Mucosa of stomach (tissue), 1 donor: Measurements from ENCODE around the gene RNF141.

Experiments used
- H3K27me3 ChIP-seq: one replicate; pipeline ENCODE4 v1.7.0; 2013; ENCODE audit warnings: mild to moderate bottlenecking, low read length; ENCODE audit not compliant: control insufficient read depth, insufficient read depth
- H3K36me3 ChIP-seq: one replicate; pipeline ENCODE4 v1.7.0; 2013; ENCODE audit warnings: low read length; ENCODE audit not compliant: control insufficient read depth, insufficient read depth
- H3K4me1 ChIP-seq: one replicate; pipeline ENCODE4 v1.7.0; 2013; ENCODE audit warnings: mild to moderate bottlenecking, low read length; ENCODE audit not compliant: control insufficient read depth, insufficient read depth
- H3K4me3 ChIP-seq: one replicate; pipeline ENCODE4 v1.7.0; 2013; ENCODE audit warnings: low read length
- H3K9ac ChIP-seq: one replicate; pipeline ENCODE4 v1.7.0; 2013; ENCODE audit warnings: mild to moderate bottlenecking, low read length, moderate library complexity
- H3K9me3 ChIP-seq: one replicate; pipeline ENCODE4 v1.7.0; 2013; ENCODE audit warnings: mild to moderate bottlenecking, low read length, moderate library complexity; ENCODE audit not compliant: control insufficient read depth
- donor health status: Pancreatic carcinoma.

The RNF141 gene

GRCh38 chr11:10573028-10573427 is 32.0 kb upstream of the RNF141 start:
- Histone ChIP-seq H3K4me1 (no peaks in the 10 kb centered on the region), H3K9ac (no peak overlapping the region), H3K27me3 (no peaks in the 10 kb centered on the region), H3K9me3 (no peaks in the 10 kb centered on the region), H3K4me3 (no peak overlapping the region), H3K36me3 (no peaks in the 10 kb centered on the region)

- H3K9me3 ChIP-seq: no peaks in the 10 kb centered on the region
- H3K36me3 ChIP-seq: no peaks in the 10 kb centered on the region
- H3K9ac ChIP-seq: no peak overlapping the region
- H3K4me3 ChIP-seq: no peak overlapping the region
- H3K4me1 ChIP-seq: no peaks in the 10 kb centered on the region
- H3K27me3 ChIP-seq: no peaks in the 10 kb centered on the region
Observed at GRCh38 chr11:10572533-10572932, 31.5 kb upstream of the RNF141 start.

- no peaks in the 10 kb centered on the region for H3K27me3 ChIP-seq
- H3K9me3 ChIP-seq: no peaks in the 10 kb centered on the region
- no peak within 1 kb of the TSS for H3K9ac ChIP-seq
- H3K36me3 ChIP-seq: no peaks in the 10 kb centered on the region
- no peaks in the 10 kb centered on the region for H3K4me1 ChIP-seq
- H3K4me3 ChIP-seq: no peak within 1 kb of the TSS
Observed at GRCh38 chr11:10568486-10568941, 27.5 kb upstream of the RNF141 start, which contains the start of gene LYVE1. TSS of gene LYVE1 (minus strand) at chr11:10568665. CDS start at chr11:10568532, 133 bp downstream.

- H3K4me1 ChIP-seq: no peaks in the 10 kb centered on the region
- H3K9me3 ChIP-seq: no peaks in the 10 kb centered on the region
- H3K4me3 ChIP-seq: no peak overlapping the region
- H3K27me3 ChIP-seq: no peaks in the 10 kb centered on the region
- no peak overlapping the region for H3K9ac ChIP-seq
- no peaks in the 10 kb centered on the region for H3K36me3 ChIP-seq
Observed at GRCh38 chr11:10567446-10567845, 26.5 kb upstream of the RNF141 start.

GRCh38 chr11:10566257-10566957 is 25.4 kb upstream of the RNF141 start:
- Histone ChIP-seq H3K36me3 (no peaks in the 10 kb centered on the region), H3K4me3 (no peak overlapping the region), H3K9me3 (no peaks in the 10 kb centered on the region), H3K27me3 (no peaks in the 10 kb centered on the region), H3K4me1 (no peaks in the 10 kb centered on the region), H3K9ac (no peak overlapping the region)

GRCh38 chr11:10565493-10565892 is 24.5 kb upstream of the RNF141 start:
- H3K4me1 ChIP-seq: no peaks in the 10 kb centered on the region
- no peak overlapping the region for H3K4me3 ChIP-seq
- H3K36me3 ChIP-seq: no peaks in the 10 kb centered on the region
- no peaks in the 10 kb centered on the region for H3K9me3 ChIP-seq
- H3K27me3 ChIP-seq: no peaks in the 10 kb centered on the region
- H3K9ac ChIP-seq: no peak overlapping the region

GRCh38 chr11:10564696-10565318 is 23.8 kb upstream of the RNF141 start:
- no peaks in the 10 kb centered on the region for H3K27me3 ChIP-seq
- H3K9me3 ChIP-seq: no peaks in the 10 kb centered on the region
- no peak overlapping the region for H3K4me3 ChIP-seq
- no peak overlapping the region for H3K9ac ChIP-seq
- no peaks in the 10 kb centered on the region for H3K4me1 ChIP-seq
- no peaks in the 10 kb centered on the region for H3K36me3 ChIP-seq

GRCh38 chr11:10564030-10564429 is 23.0 kb upstream of the RNF141 start:
- H3K4me1 ChIP-seq: no peaks in the 10 kb centered on the region
- H3K9ac ChIP-seq: no peak overlapping the region

GRCh38 chr11:10561947-10562346 is 21.0 kb upstream of the RNF141 start:
- Histone ChIP-seq H3K9ac (no peak overlapping the region), H3K36me3 (no peaks in the 10 kb centered on the region), H3K9me3 (no peaks in the 10 kb centered on the region), H3K4me3 (no peak overlapping the region), H3K27me3 (no peaks in the 10 kb centered on the region), H3K4me1 (no peaks in the 10 kb centered on the region)

More at GRCh38 chr11:10564030-10564429, 23.0 kb upstream of the RNF141 start:
- H3K4me3 ChIP-seq: no peak overlapping the region
- no peaks in the 10 kb centered on the region for H3K36me3 ChIP-seq
- H3K9me3 ChIP-seq: no peaks in the 10 kb centered on the region
- no peaks in the 10 kb centered on the region for H3K27me3 ChIP-seq

GRCh38 chr11:10561043-10561818 is 20.2 kb upstream of the RNF141 start:
- Histone ChIP-seq H3K9ac (no peak overlapping the region), H3K27me3 (no peaks in the 10 kb centered on the region), H3K4me1 (no peaks in the 10 kb centered on the region), H3K4me3 (no peak overlapping the region), H3K9me3 (no peaks in the 10 kb centered on the region), H3K36me3 (no peaks in the 10 kb centered on the region)

GRCh38 chr11:10558288-10558687 is 17.3 kb upstream of the RNF141 start:
- no peak overlapping the region for H3K9ac ChIP-seq
- no peaks in the 10 kb centered on the region for H3K9me3 ChIP-seq
- no peaks in the 10 kb centered on the region for H3K4me1 ChIP-seq
- H3K36me3 ChIP-seq: no peaks in the 10 kb centered on the region
- no peak overlapping the region for H3K4me3 ChIP-seq
- no peaks in the 10 kb centered on the region for H3K27me3 ChIP-seq

GRCh38 chr11:10556590-10556989 is 15.6 kb upstream of the RNF141 start:
- Histone ChIP-seq H3K9me3 (peaks cover 3% of the 10 kb centered on the region), H3K4me3 (no peak overlapping the region)

More at GRCh38 chr11:10556590-10556989, 15.6 kb upstream of the RNF141 start:
- Histone ChIP-seq H3K9ac (no peak overlapping the region), H3K4me1 (no peaks in the 10 kb centered on the region), H3K36me3 (no peaks in the 10 kb centered on the region), H3K27me3 (no peaks in the 10 kb centered on the region)
